Measurements from ENCODE around the gene GPC6.

DNA sequence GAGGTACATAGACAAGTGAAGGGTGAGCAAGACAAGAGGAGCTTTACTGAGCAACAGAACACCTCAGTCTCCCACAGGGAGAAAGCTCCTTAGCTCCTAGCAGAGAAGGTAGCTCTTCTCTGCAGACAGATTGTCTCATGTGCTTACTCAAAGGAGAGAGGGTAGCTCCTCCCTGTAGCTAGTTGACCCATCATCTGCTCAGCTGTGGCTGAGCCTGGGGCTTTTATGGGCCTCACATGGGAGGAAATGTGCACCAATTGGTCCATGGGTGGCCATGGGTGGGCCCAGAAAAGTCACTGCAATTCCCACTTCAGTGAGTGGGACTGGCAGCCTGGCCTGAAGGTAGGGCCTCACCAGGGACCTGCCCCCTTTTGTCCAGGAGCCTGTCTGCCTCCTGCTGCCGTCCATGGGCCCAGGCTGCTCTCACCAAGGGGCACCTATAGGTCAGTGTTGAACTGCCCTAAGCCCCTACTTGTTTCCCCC, 246.2 kb downstream of the GPC6 start:
- TF ChIP-seq, protein P1, sequence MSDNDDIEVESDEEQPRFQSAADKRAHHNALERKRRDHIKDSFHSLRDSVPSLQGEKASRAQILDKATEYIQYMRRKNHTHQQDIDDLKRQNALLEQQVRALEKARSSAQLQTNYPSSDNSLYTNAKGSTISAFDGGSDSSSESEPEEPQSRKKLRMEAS (IDR thresholded peaks at IDR 0.05; ENCODE audit: insufficient read depth, insufficient read length), result no peak
- TF ChIP-seq EZH2 (IDR thresholded peaks at IDR 0.05; ENCODE audit: borderline replicate concordance, low read depth, low read length, severe bottlenecking) (no peak), CTCF (IDR thresholded peaks at IDR 0.05; ENCODE audit: extremely low read depth in 1 of 2, insufficient read depth in 1 of 2, low read depth in 1 of 2, low read length in 2 of 2) (no peak)

All from endothelial cell of umbilical vein (primary cell).